Stimulated activated naive CD8-positive, alpha-beta T cell treated with anti-CD3 and anti-CD28 coated beads, Interleukin-15, amount 100 ng/mL, for 72 hours (primary cell): ENCODE results near the gene SPAG7.
"Not testable (repeated sequence)": the region's sequence is repeated elsewhere in the genome, so short reads cannot be mapped to it uniquely, and the experiment has no call there.

Source experiments
- ATAC-seq: fragments of 150-1000 bp; cut with Tn5 transposase; 2 replicates; pipeline ENCODE4 v1.10.0; 2021; ENCODE audit warnings: mild to moderate bottlenecking, moderate library complexity
- DNase-seq, 2 donors: peaks; one replicate each; pipeline ENCODE4 v3.0.0; 2021 to 2022
- H3K27ac Mint-ChIP-seq, 2 donors: one replicate each; pipeline ENCODE4 v1.8.0; 2022; ENCODE audit warnings: mild to moderate bottlenecking in 2 of 2, mixed read lengths in 2 of 2, moderate library complexity in 2 of 2
- H3K27me3 Mint-ChIP-seq: one replicate; pipeline ENCODE4 v1.8.0; 2022; ENCODE audit warnings: mixed read lengths
- H3K4me1 Mint-ChIP-seq: one replicate; pipeline ENCODE4 v1.8.0; 2022; ENCODE audit warnings: mild to moderate bottlenecking, mixed read lengths
- H3K4me3 Mint-ChIP-seq, 2 donors: one replicate each; pipeline ENCODE4 v1.8.0; 2022; ENCODE audit warnings: mild to moderate bottlenecking in 2 of 2, mixed read lengths in 2 of 2, moderate library complexity in 1 of 2
- H3K9me3 Mint-ChIP-seq, 2 donors: one replicate each; pipeline ENCODE4 v1.8.0; 2022; ENCODE audit warnings: mixed read lengths in 2 of 2

Gene SPAG7

DNA sequence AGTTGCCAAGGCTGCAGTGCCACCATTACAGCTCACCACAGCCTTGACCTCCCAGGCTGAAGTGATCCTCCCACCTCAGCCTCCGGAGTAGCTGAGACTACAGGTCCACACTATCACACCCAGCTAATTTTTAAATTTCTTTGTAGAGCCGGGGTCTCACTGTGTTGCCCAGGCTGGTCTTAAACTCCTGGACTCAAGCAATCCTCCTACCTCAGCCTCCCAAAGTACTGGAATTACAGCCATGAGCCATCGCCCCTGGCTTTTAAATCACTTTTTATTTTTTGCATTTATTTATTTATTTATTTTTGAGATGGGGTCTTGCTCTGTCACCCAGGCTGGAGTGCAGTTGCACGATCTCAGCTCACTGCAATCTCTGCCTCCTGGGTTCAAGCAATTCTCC, 53.1 kb downstream of the SPAG7 start:
- not testable (repeated sequence) for DNase-seq, H3K27ac Mint-ChIP-seq, H3K9me3 Mint-ChIP-seq, H3K27me3 Mint-ChIP-seq, ATAC-seq, H3K4me3 Mint-ChIP-seq, H3K4me1 Mint-ChIP-seq

DNA sequence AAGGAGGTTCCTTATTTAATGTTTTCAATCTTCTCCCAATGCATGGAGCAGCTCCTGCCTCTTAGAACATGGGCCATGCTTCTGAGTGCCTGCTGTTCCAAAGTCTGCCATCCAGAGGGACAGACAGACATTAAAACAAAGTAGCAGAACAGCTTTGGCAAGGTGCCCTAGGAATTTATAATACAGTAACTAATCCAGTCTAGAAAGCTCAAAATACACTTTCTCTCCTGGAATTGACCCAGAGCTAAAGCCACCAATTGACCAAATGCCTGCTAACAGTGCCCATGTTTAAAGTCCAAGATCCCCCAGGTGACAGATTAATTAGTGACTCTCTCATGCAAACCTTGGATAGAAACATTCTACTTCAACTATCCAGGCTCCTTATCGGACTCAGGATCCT, 53.6 kb downstream of the SPAG7 start:
- no peaks in the 10 kb centered on the region for H3K27me3 Mint-ChIP-seq
- no peaks in the 10 kb centered on the region for H3K9me3 Mint-ChIP-seq
- DNase-seq (no peak), ATAC-seq (no peak)
- no peak overlapping the region for H3K4me3 Mint-ChIP-seq
- H3K27ac Mint-ChIP-seq, result no peak overlapping the region
- H3K4me1 Mint-ChIP-seq, result no peaks in the 10 kb centered on the region
